OCI-M2 (cell line): ENCODE measurements around the gene AGBL3.
"Not testable (repeated sequence)": the region's sequence is repeated elsewhere in the genome, so short reads cannot be mapped to it uniquely, and the experiment has no call there.

ENCODE experiments used
- DNase-seq: peaks from one replicate; lab custom pipeline; 2025; ENCODE audit not compliant: unreplicated experiment; lab: John Stamatoyannopoulos, UW

AGBL3 gene

GRCh38 chr7:135166338-135166990 lies 180.2 kb downstream of the AGBL3 start:
- DNase-seq = no peak

- DNase-seq = no peak
Observed at GRCh38 chr7:135167365-135167917, 181.1 kb downstream of the AGBL3 start.

- no peak for DNase-seq
Observed at GRCh38 chr7:135168001-135168400, 181.7 kb downstream of the AGBL3 start.

GRCh38 chr7:135168489-135169140 lies 182.3 kb downstream of the AGBL3 start:
- no peak for DNase-seq

GRCh38 chr7:135169141-135169963 lies 183.0 kb downstream of the AGBL3 start:
- no peak for DNase-seq

- DNase-seq = no peak
Observed at GRCh38 chr7:135169964-135170273, 183.6 kb downstream of the AGBL3 start.

GRCh38 chr7:135170274-135170997 lies 184.1 kb downstream of the AGBL3 start, which contains the start of gene CYREN:
Gene CYREN (minus strand): TSS chr7:135170707. CDS start chr7:135168922, 1,785 bp downstream.
- DNase-seq = peak; percentile 91

GRCh38 chr7:135170998-135171481 lies 184.7 kb downstream of the AGBL3 start:
- not testable (repeated sequence) for DNase-seq

GRCh38 chr7:135171581-135172291 lies 185.4 kb downstream of the AGBL3 start:
- DNase-seq = not testable (repeated sequence)

- not testable (repeated sequence) for DNase-seq
Observed at GRCh38 chr7:135173916-135174315, 187.6 kb downstream of the AGBL3 start.

- no peak for DNase-seq
Observed at GRCh38 chr7:135174941-135175340, 188.6 kb downstream of the AGBL3 start.

GRCh38 chr7:135175931-135176330 lies 189.6 kb downstream of the AGBL3 start:
- no peak for DNase-seq

GRCh38 chr7:135177028-135177696 lies 190.9 kb downstream of the AGBL3 start:
- no peak for DNase-seq

GRCh38 chr7:135178364-135178763 lies 192.1 kb downstream of the AGBL3 start:
- DNase-seq = no peak

- DNase-seq = no peak
Observed at GRCh38 chr7:135179321-135179925, 193.1 kb downstream of the AGBL3 start.

GRCh38 chr7:135180122-135180521 lies 193.8 kb downstream of the AGBL3 start:
- no peak for DNase-seq

- no peak for DNase-seq
Observed at GRCh38 chr7:135181261-135181928, 195.1 kb downstream of the AGBL3 start.

GRCh38 chr7:135181929-135182678 lies 195.8 kb downstream of the AGBL3 start:
- no peak for DNase-seq
